Lower leg skin (tissue), 3 donors: ENCODE results near the gene ZC3H4.

ENCODE experiments used
- CTCF ChIP-seq, 3 donors: fragments of 450-650 bp; IDR thresholded peaks; one replicate each; pipeline ENCODE4 v1.5.1; 2016; ENCODE audit warnings: antibody characterized with exemption in 3 of 3, mild to moderate bottlenecking in 3 of 3, moderate library complexity in 2 of 3
- POLR2A ChIP-seq, 2 donors: fragments of 450-650 bp; IDR thresholded peaks; one replicate each; pipeline ENCODE4 v1.6.1; 2016 to 2017; ENCODE audit warnings: antibody characterized with exemption in 2 of 2, mild to moderate bottlenecking in 1 of 2, moderate library complexity in 1 of 2

GRCh38 chr19:47039239-47039874, 74.2 kb downstream of the ZC3H4 start:
- TF ChIP-seq CTCF (IDR thresholded peaks at IDR 0.05) (no peak), POLR2A (IDR thresholded peaks at IDR 0.05) (no peak)
